WERI-Rb-1 (cell line): ENCODE results near the gene LCLAT1.

Experiments used
- DNase-seq: peaks from one replicate; pipeline ENCODE4 v3.0.0-alpha.2; 2020
- H3K27ac ChIP-seq: fragments of 250-450 bp; sonication (Bioruptor Pico); 2 replicates; pipeline ENCODE4 v1.5.1; 2020; ENCODE audit warnings: mild to moderate bottlenecking, moderate library complexity
- H3K27me3 ChIP-seq: fragments of 250-450 bp; sonication (Bioruptor Pico); 2 replicates; pipeline ENCODE4 v1.5.1; 2021; ENCODE audit warnings: mild to moderate bottlenecking, low read depth, moderate library complexity; ENCODE audit not compliant: insufficient read depth, severe bottlenecking
- H3K36me3 ChIP-seq: fragments of 250-450 bp; sonication (Bioruptor Pico); 2 replicates; pipeline ENCODE4 v1.5.1; 2020; ENCODE audit warnings: mild to moderate bottlenecking, moderate library complexity
- H3K4me3 ChIP-seq: 2 replicates; pipeline ENCODE4 v1.5.1; 2011; ENCODE audit warnings: low read depth, mild to moderate bottlenecking, control low read depth, low read length
- H3K9me3 ChIP-seq: fragments of 250-450 bp; sonication (Bioruptor Pico); 2 replicates; pipeline ENCODE4 v1.5.1; 2021; ENCODE audit warnings: mild to moderate bottlenecking, moderate library complexity; ENCODE audit not compliant: severe bottlenecking
- TF ChIP-seq, protein P1 (sequence below): IDR thresholded peaks from 2 replicates; pipeline ENCODE4 v1.5.1; 2011; ENCODE audit warnings: low read depth, mild to moderate bottlenecking, control low read depth, inconsistent platforms, low read length

LCLAT1 gene

DNA sequence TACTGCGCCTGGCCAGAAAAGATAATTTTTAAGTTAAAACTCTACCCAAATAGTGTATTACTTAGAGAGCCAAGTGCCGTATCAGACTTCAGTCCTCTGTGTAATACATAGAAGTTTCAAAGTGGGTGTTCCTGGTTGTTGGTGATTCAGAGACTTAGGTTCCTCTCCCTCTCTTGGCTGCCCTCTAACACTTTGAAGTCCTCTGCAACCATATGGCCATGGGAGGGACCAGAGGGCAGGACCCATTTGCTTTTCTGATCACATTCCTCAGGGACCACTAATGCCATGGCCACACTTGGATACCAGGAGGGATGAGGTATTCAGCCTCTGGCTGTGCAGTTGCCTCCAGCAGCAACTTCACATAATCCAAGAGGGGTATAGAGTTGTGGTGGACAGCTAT lies 228.7 kb downstream of the LCLAT1 start:
- Histone ChIP-seq H3K9me3 (peaks cover 2% of the 10 kb centered on the region), H3K36me3 (no peaks in the 10 kb centered on the region), H3K27me3 (no peaks in the 10 kb centered on the region), H3K27ac (no peak overlapping the region), H3K4me3 (no peak overlapping the region)
- no peak for DNase-seq
- TF ChIP-seq, protein P1, sequence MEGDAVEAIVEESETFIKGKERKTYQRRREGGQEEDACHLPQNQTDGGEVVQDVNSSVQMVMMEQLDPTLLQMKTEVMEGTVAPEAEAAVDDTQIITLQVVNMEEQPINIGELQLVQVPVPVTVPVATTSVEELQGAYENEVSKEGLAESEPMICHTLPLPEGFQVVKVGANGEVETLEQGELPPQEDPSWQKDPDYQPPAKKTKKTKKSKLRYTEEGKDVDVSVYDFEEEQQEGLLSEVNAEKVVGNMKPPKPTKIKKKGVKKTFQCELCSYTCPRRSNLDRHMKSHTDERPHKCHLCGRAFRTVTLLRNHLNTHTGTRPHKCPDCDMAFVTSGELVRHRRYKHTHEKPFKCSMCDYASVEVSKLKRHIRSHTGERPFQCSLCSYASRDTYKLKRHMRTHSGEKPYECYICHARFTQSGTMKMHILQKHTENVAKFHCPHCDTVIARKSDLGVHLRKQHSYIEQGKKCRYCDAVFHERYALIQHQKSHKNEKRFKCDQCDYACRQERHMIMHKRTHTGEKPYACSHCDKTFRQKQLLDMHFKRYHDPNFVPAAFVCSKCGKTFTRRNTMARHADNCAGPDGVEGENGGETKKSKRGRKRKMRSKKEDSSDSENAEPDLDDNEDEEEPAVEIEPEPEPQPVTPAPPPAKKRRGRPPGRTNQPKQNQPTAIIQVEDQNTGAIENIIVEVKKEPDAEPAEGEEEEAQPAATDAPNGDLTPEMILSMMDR: no peak

DNA sequence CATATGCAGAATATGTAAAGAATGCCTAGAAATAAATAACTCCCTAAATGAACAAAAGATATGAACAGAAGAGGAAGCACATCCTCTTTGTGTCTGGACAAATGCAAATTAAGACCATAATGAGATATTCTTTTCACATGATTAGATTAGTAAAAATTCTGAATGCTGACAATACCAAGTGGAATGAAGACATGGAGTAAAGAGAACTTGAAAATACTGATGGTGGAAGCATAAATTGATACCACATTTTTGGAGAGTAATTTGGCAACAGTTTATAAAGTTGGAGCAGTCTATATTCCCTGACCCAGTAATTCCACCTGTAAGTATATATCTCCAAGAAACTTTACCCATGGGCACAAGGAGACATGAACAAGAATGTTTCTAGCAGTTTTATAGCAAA lies 230.2 kb downstream of the LCLAT1 start:
- peaks cover 2% of the 10 kb centered on the region for H3K9me3 ChIP-seq
- H3K27me3 ChIP-seq: no peaks in the 10 kb centered on the region
- H3K27ac ChIP-seq: no peak overlapping the region
- TF ChIP-seq, protein P1: no peak
- no peaks in the 10 kb centered on the region for H3K36me3 ChIP-seq
- DNase-seq: no peak
- H3K4me3 ChIP-seq: no peak overlapping the region

DNA sequence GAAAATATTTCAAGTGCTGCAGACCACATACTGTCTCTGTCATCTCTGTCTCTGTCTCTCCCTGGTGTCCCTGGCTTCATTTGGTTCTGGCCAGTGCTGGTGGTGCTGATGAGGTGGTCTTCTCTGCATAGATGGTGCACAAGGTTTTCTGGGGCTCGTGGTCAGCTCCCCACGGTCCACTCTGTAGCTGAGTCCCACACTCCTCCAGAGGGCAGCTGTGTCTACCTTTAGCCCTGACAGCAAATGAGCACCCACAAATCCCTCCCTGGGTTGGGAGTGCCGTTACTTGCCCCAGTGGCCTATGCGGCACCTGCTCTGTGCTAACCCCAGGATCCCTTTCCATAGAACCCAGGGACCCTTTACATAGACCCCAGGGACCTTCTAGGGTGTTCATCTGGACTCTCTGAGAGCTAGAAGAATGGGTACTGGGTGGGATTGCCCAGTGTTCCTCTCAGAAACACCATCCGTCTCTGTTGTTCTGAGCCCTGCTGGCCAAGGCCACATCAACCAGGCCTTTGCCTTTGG lies 230.9 kb downstream of the LCLAT1 start:
- TF ChIP-seq, protein P1: no peak
- no peak overlapping the region for H3K27ac ChIP-seq

DNA sequence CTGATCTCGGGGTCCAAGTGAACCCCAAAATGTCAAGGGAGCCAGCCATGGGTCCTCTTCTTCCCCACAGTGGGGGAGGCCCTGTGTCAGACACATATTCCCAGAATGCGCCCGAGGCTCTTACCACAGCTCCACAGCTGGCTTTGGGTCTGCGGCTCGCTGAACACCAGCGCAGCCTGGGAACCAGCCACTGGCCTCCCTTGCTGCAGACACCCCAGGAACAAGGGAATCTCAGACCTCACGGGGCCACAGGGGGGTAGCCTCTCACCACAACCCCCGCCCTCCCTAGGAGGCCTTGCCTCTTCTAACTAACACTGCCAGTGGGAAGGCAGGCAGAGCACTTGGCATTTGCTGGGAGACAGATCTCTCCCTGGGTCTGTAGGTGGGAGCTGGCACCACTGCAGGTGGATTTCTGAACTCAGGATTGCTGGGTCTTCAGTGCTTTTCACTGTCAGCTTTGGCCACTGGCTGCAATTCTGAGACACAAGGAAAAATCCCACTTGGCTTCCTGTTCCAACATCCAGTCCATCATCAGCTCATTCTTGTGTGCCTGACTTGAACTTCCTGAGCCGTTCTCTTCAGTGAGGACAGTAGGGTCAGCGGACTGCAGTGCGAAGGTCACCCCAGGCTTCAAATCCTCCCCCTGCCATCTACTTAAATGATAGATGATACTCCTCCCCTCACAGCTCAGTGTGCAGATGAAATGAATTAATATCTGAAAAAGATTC lies 231.5 kb downstream of the LCLAT1 start:
- Histone ChIP-seq H3K9me3 (no peaks in the 10 kb centered on the region), H3K27me3 (no peaks in the 10 kb centered on the region), H3K27ac (no peak overlapping the region), H3K4me3 (no peak overlapping the region), H3K36me3 (no peaks in the 10 kb centered on the region)
- TF ChIP-seq, protein P1: no peak
- DNase-seq: no peak

More for the DNA sequence above, 230.9 kb downstream of the LCLAT1 start:
- Histone ChIP-seq H3K36me3 (no peaks in the 10 kb centered on the region), H3K27me3 (no peaks in the 10 kb centered on the region), H3K4me3 (no peak overlapping the region), H3K9me3 (no peaks in the 10 kb centered on the region)
- no peak for DNase-seq

DNA sequence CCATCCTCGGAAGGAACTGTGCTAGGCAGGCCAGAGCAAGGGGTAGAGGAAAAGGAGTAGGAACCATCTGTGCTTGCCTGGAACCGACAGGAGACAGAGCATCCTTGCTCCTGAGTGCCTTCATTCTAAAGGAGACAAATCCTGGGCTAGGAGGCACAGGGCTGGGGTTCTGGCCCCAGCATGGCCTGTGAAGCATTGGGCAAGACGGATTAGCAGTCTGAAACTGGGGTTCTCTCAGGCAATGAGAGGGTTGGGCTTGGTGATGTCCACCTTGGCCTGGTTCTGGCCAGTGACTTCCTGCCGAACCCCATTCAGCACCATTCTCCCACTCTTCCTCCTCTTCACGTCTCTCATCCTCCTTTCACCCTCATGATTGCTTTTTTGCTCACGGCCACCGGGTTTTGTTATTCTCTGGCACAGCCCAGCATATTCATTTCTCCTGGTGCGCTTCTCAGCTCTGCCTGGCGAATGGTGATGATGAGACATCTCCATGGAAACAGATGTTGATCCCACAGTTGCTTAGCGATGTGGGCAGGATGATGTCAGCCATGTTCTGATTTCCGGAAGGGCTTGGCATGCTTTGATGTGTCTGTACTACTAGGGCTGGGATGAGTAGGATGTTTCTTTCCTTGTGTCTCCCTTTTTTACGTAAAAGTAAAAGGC lies 232.5 kb downstream of the LCLAT1 start:
- peaks cover 6% of the 10 kb centered on the region for H3K9me3 ChIP-seq
- H3K4me3 ChIP-seq: no peak overlapping the region
- TF ChIP-seq, protein P1: no peak
- H3K27me3 ChIP-seq: no peaks in the 10 kb centered on the region
- DNase-seq: no peak
- H3K36me3 ChIP-seq: no peaks in the 10 kb centered on the region
- H3K27ac ChIP-seq: no peak overlapping the region
